A549 (cell line): ENCODE measurements around the gene DIO3. TPM values are rescaled to one million over a fixed set of nuclear protein-coding genes. Genes with fewer than 3 reads are reported as not detected.
A peak's percentile ranks its signal among the peaks of the same experiment; 100 is the strongest.

ENCODE experiments used
- ATAC-seq, 2 experiments: fragments of 200-7000 bp in 1 of 2; fragments of >200 bp in 1 of 2; cut with Nextera tagmentation in 1 of 2; cut with Tn5 transposase in 1 of 2; 3 replicates each; pipeline versions ENCODE4 v1.8.0 to v1.9.1; 2018 to 2020; ENCODE audit warnings: mild to moderate bottlenecking in 1 of 2, moderate library complexity in 1 of 2
- CTCF ChIA-PET: fragments of 300-600 bp; sonication (Branson Sonifier 250); formaldehyde crosslinking; extraction: SDS; loops from one replicate; lab custom pipeline; 2021; ENCODE audit warnings: antibody characterized with exemption, inconsistent platforms; lab: Yijun Ruan, JAX
- POLR2A ChIA-PET: fragments of 350-600 bp; formaldehyde crosslinking; extraction: SDS; loops from one replicate; lab custom pipeline; 2021; ENCODE audit warnings: antibody characterized with exemption, inconsistent platforms; lab: Yijun Ruan, JAX
- DNase-seq, 2 experiments: peaks; one replicate each; pipeline versions ENCODE4 v3.0.0 to v3.0.0-alpha.2; 2011 to 2016; ENCODE audit warnings: low read depth in 1 of 2, low spot score in 1 of 2
- FAIRE-seq: peaks from 2 replicates; lab custom pipeline; 2011; peaks lifted over from hg19 to GRCh38; lab: Jason Lieb, UNC
- H3K27ac ChIP-seq, 2 experiments: fragments of >200 bp; sonication (Bioruptor Twin); formaldehyde crosslinking; 3 replicates each; pipeline ENCODE4 v1.5.1; 2016 to 2017
- H3K4me1 ChIP-seq: fragments of >200 bp; sonication (Bioruptor Twin); formaldehyde crosslinking; 3 replicates; pipeline ENCODE4 v1.6.1; 2016
- H3K4me2 ChIP-seq: fragments of >200 bp; sonication (Bioruptor Twin); formaldehyde crosslinking; 3 replicates; pipeline ENCODE4 v1.6.1; 2016
- H3K4me3 ChIP-seq: fragments of >200 bp; sonication (Bioruptor Twin); formaldehyde crosslinking; 3 replicates; pipeline ENCODE4 v1.5.1; 2016
- H3K9me3 ChIP-seq: fragments of >200 bp; sonication (Bioruptor Twin); formaldehyde crosslinking; 3 replicates; pipeline ENCODE4 v1.6.1; 2016
- BHLHE40 ChIP-seq: IDR thresholded peaks from 2 replicates; pipeline ENCODE4 v1.6.1; 2012; ENCODE audit warnings: low read depth, low read length, inconsistent platforms
- CBX2 ChIP-seq: fragments of 200-600 bp; sonication (generic); IDR thresholded peaks from 2 replicates; pipeline ENCODE4 v1.6.1; 2016; ENCODE audit warnings: low read depth, mild to moderate bottlenecking, borderline replicate concordance
- CEBPB ChIP-seq, 2 experiments: fragments of >200 bp in 1 of 2; sonication (Bioruptor Twin) in 1 of 2; formaldehyde crosslinking in 1 of 2; IDR thresholded peaks; 2 replicates each; pipeline ENCODE4 v1.6.1; 2012 to 2016
- CHD4 ChIP-seq: fragments of 200-600 bp; sonication (generic); IDR thresholded peaks from 2 replicates; pipeline ENCODE4 v1.6.1; 2016; ENCODE audit warnings: antibody characterized with exemption, mild to moderate bottlenecking, borderline replicate concordance
- EHMT2 ChIP-seq: fragments of 200-600 bp; sonication (generic); IDR thresholded peaks from 2 replicates; pipeline ENCODE4 v1.6.1; 2016; ENCODE audit warnings: antibody characterized with exemption, low read depth, mild to moderate bottlenecking, moderate library complexity
- EP300 ChIP-seq, 2 experiments: fragments of >200 bp; sonication (Bioruptor Twin); formaldehyde crosslinking; IDR thresholded peaks; 2 replicates in 1 of 2; 3 replicates in 1 of 2; pipeline ENCODE4 v1.6.1; 2016 to 2017
- FOSB ChIP-seq: fragments of 250-450 bp; sonication (Bioruptor Pico); IDR thresholded peaks from 2 replicates; pipeline ENCODE4 v1.5.0; 2020; ENCODE audit warnings: mild to moderate bottlenecking, moderate library complexity
- FOSL2 ChIP-seq, 2 experiments: fragments of 450-650 bp in 1 of 2; fragments of >200 bp in 1 of 2; sonication (Bioruptor Twin) in 1 of 2; formaldehyde crosslinking; IDR thresholded peaks; 2 replicates each; pipeline versions ENCODE4 v1.5.0 to v1.6.1; 2016 to 2020; ENCODE audit warnings: mild to moderate bottlenecking in 1 of 2, moderate library complexity in 1 of 2
- GATA3 ChIP-seq: IDR thresholded peaks from 2 replicates; pipeline ENCODE4 v1.6.1; 2012; ENCODE audit warnings: borderline replicate concordance
- HDAC2 ChIP-seq: fragments of 200-600 bp; sonication (generic); IDR thresholded peaks from 2 replicates; pipeline ENCODE4 v1.6.1; 2016
- HEYL ChIP-seq: fragments of 250-450 bp; sonication (Bioruptor Pico); IDR thresholded peaks from 2 replicates; pipeline ENCODE4 v1.8.0; 2021; ENCODE audit warnings: mild to moderate bottlenecking, moderate library complexity
- MAFK ChIP-seq: fragments of 450-650 bp; IDR thresholded peaks from 2 replicates; pipeline ENCODE4 v1.6.1; 2014; ENCODE audit not compliant: partially characterized antibody
- MYC ChIP-seq: IDR thresholded peaks from 2 replicates; pipeline ENCODE4 v1.6.1; 2012; ENCODE audit warnings: mild to moderate bottlenecking, inconsistent platforms, low read length, improper control_type of control experiment, borderline replicate concordance
- NFE2L2 ChIP-seq: fragments of 150-350 bp; conservative IDR thresholded peaks from 2 replicates; pipeline ENCODE4 v1.6.1; 2014; ENCODE audit warnings: low read length
- NPAS2 ChIP-seq: fragments of 250-450 bp; sonication (Bioruptor Pico); IDR thresholded peaks from 2 replicates; pipeline ENCODE4 v1.8.0; 2022; ENCODE audit warnings: mild to moderate bottlenecking, moderate library complexity, borderline replicate concordance
- RAD21 ChIP-seq, 2 experiments: fragments of >200 bp in 1 of 2; sonication (Bioruptor Twin) in 1 of 2; formaldehyde crosslinking in 1 of 2; IDR thresholded peaks in 1 of 2; conservative IDR thresholded peaks in 1 of 2; 2 replicates in 1 of 2; 3 replicates in 1 of 2; pipeline ENCODE4 v1.6.1; 2012 to 2018; ENCODE audit warnings: inconsistent platforms in 1 of 2
- RARB ChIP-seq: fragments of 250-450 bp; sonication (Bioruptor Pico); IDR thresholded peaks from 2 replicates; pipeline ENCODE4 v1.8.0; 2021; ENCODE audit warnings: mild to moderate bottlenecking, moderate library complexity
- SMC3 ChIP-seq: fragments of >200 bp; sonication (Bioruptor Twin); formaldehyde crosslinking; IDR thresholded peaks from 3 replicates; pipeline ENCODE4 v1.6.1; 2018; ENCODE audit warnings: inconsistent platforms
- SREBF2 ChIP-seq: fragments of 450-650 bp; IDR thresholded peaks from 2 replicates; pipeline ENCODE4 v1.6.1; 2014; ENCODE audit warnings: mild to moderate bottlenecking, moderate library complexity
- ZNF302 ChIP-seq: fragments of 250-450 bp; sonication (Bioruptor Pico); IDR thresholded peaks from 2 replicates; pipeline ENCODE4 v1.9.0; 2021; ENCODE audit warnings: inconsistent platforms, mild to moderate bottlenecking, moderate library complexity
- ZSCAN20 ChIP-seq: fragments of 250-450 bp; sonication (Bioruptor Pico); IDR thresholded peaks from 2 replicates; pipeline ENCODE4 v1.8.0; 2022; ENCODE audit warnings: mild to moderate bottlenecking, moderate library complexity
- WGBS: methylation state at CpG from one replicate; pipeline ENCODE4 v1.1.6; 2017; ENCODE audit errors: missing lambda C conversion rate; 5-methylcytosine and 5-hydroxymethylcytosine counted together
- polyA plus RNA-seq, 4 experiments: library from polyadenylated mRNA; depleted of rRNA in 3 of 4; stranded (reverse); fragments of >200 nt; fragmentation: RNase III in 1 of 4; extraction: RNeasy Plus Mini Kit Qiagen cat#74134 plus additional on column Dnase treatment in 1 of 4; gene quantifications; 2 replicates in 3 of 4; 3 replicates in 1 of 4; pipeline ENCODE4 v1.2.3, GENCODE V29; 2011 to 2017
- TF ChIP-seq, protein P1 (sequence below): fragments of 450-650 bp; IDR thresholded peaks from 2 replicates; pipeline ENCODE4 v1.6.1; 2014; ENCODE audit warnings: antibody characterized with exemption
- TF ChIP-seq, protein P2 (sequence below): IDR thresholded peaks from 2 replicates; pipeline ENCODE4 v1.6.1; 2012; ENCODE audit warnings: low read depth, borderline replicate concordance
- TF ChIP-seq, protein P3 (sequence below): IDR thresholded peaks from 2 replicates; pipeline ENCODE4 v1.6.1; 2012
- TF ChIP-seq, protein P4 (sequence below): fragments of 250-450 bp; sonication (Bioruptor Pico); IDR thresholded peaks from 2 replicates; pipeline ENCODE4 v1.5.0; 2021; ENCODE audit warnings: mild to moderate bottlenecking, moderate library complexity, borderline replicate concordance

DIO3 gene
- polyA plus RNA-seq, 2 of the 4 experiments (the other 2 are of a cell fraction): 0.04 to 0.09 TPM

DNA sequence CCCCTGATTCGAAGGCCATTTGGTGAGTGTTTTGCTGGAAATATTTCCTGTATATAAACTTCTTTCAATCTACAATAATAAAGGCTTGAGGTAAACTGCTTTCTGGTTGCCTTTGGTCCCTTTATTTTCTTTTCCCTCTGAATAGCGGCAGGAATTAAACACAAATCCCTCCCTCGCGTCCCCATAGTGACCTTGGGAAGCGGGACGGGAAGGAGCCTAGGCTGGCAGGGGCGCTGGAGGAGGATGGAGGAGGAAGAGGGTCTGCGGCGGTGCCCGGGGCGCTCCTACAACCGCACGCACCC lies 2.0 kb downstream of the DIO3 start:
- peak overlapping the region; percentile 88 for H3K4me2 ChIP-seq
- TF ChIP-seq CEBPB (IDR thresholded peaks at IDR 0.05) (no peak), HEYL (CRISPR knock-in tag) (no peak), EHMT2 (no peak), HDAC2 (no peak), ZNF302 (CRISPR knock-in tag) (no peak), EP300 (IDR thresholded peaks at IDR 0.05) (no peak), BHLHE40 (no peak)
- TF ChIP-seq, protein P1, sequence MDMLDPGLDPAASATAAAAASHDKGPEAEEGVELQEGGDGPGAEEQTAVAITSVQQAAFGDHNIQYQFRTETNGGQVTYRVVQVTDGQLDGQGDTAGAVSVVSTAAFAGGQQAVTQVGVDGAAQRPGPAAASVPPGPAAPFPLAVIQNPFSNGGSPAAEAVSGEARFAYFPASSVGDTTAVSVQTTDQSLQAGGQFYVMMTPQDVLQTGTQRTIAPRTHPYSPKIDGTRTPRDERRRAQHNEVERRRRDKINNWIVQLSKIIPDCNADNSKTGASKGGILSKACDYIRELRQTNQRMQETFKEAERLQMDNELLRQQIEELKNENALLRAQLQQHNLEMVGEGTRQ: no peak
- TF ChIP-seq, all 56 proteins: peak for 0
- Histone ChIP-seq H3K9me3 (peaks cover 12% of the 10 kb centered on the region; the same call in 2 of the 3 replicates), H3K4me1 (peaks cover 3% of the 10 kb centered on the region), H3K4me3 (peak overlapping the region; percentile 58), H3K27ac (peak overlapping the region in 1 of 2 experiments; percentile 89; a peak in 4 of 6 replicates)
- no peak for DNase-seq
- no peak for FAIRE-seq
- POLR2A ChIA-PET: interaction anchor here (2.4 kb wide), 1 partner anchor 88 kb away, joined by 11 read pairs; no protein-coding TSS in a partner anchor
- CTCF ChIA-PET: interaction anchor here (0.8 to 3.0 kb wide), 3 partner anchors 64 to 491 kb away, joined by 3 to 8 read pairs (median 4); no protein-coding TSS in a partner anchor
- 56% methylated on average over 13 of the region's 13 CpGs for WGBS
- ATAC-seq: no peak

DNA sequence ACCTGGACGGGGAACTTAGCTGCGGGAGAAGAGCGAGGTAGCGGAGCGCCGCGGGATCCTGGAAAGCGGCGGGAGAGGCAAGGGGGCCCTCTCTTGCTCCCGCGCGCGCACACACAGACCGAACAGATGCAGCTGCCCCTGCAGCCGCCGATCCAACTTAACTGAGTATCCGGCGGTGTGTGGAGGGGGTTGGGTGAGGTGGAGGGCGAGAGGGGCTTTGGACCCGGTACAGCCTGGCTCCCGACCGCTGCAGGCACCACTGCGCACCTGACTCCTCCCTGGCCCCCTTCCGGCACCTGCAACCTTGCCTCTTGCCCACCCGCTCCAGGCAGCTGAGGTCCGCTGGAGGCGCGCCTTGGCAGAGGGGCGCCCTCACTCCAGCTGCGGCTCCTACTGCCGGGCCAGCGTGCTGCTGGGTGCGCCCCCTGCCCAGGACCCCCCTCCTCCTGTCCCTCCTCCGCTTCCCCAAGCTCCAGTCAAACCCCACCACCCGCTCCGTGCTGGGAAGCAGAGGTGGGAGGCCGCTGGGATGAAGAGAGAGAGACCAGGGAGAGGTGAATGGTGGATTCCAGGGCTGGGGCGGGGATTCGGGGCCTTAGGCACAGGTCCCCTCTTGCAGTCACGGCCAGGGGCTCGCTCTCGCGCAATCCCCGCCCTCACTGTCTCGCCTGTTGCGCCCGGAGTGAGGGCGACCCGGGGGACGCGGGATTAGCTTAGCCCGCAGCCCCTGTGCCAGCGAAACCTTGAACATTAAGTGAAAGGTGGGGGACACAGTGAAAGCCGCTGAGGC lies 2.6 kb downstream of the DIO3 start:
- Histone ChIP-seq H3K4me2 (peak overlapping the region; percentile 88), H3K4me1 (no peaks in the 10 kb centered on the region), H3K4me3 (peak overlapping the region; percentile 58), H3K27ac (peak overlapping the region; percentile 74 to 89), H3K9me3 (peaks cover 12% of the 10 kb centered on the region; the same call in 2 of the 3 replicates)
- no peak for TF ChIP-seq FOSL2 (IDR thresholded peaks at IDR 0.05)
- no peak for TF ChIP-seq FOSL2 (CRISPR knock-in tag; IDR thresholded peaks at IDR 0.05)
- TF ChIP-seq HEYL (CRISPR knock-in tag): no peak
- no peak for TF ChIP-seq CBX2
- no peak for TF ChIP-seq SREBF2
- no peak for TF ChIP-seq RARB (CRISPR knock-in tag)
- DNase-seq (peak in 1 of 2 experiments; percentile 37), ATAC-seq (peak; percentile 37 to 77; a peak in 5 of 6 replicates), FAIRE-seq (no peak)
- POLR2A ChIA-PET: interaction anchor here (2.0 to 2.4 kb wide), 2 partner anchors 83 to 88 kb away, joined by 9 to 11 read pairs; no protein-coding TSS in a partner anchor
- CTCF ChIA-PET: interaction anchor here (0.8 to 3.0 kb wide), 4 partner anchors 63 to 86 kb away, joined by 4 to 8 read pairs (median 4); no protein-coding TSS in a partner anchor
- 37% methylated on average over 46 of the region's 54 CpGs for WGBS

DNA sequence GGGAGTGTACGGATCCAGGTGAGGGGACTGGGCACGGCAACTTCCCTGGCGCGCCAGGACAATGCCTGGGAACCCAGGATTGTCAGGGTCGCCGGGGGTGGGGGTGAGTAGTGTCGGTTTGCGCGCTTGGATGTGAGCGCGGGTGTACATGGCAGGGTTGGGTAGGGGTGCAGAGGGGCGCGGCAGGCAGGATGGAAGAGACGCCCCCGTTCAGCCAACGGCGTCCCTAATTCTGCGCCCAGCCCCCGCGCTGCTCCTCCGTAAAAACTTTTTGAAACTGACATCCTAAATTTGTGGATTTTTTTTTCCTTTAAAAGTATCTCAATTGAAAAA lies 3.1 kb downstream of the DIO3 start:
- CTCF ChIA-PET: interaction anchor here (0.8 to 3.0 kb wide), 5 partner anchors 16 to 87 kb away, joined by 3 to 8 read pairs (median 4); no protein-coding TSS in a partner anchor
- Histone ChIP-seq H3K9me3 (peaks cover 12% of the 10 kb centered on the region; the same call in 2 of the 3 replicates), H3K27ac (peak overlapping the region; percentile 74 to 89)
- POLR2A ChIA-PET: interaction anchor here (1.3 to 2.4 kb wide), 3 partner anchors 84 to 89 kb away, joined by 6 to 11 read pairs (median 9); no protein-coding TSS in a partner anchor
- TF ChIP-seq BHLHE40 (no peak), EHMT2 (no peak), NPAS2 (no peak), FOSL2 (IDR thresholded peaks at IDR 0.05) (no peak), FOSL2 (CRISPR knock-in tag; IDR thresholded peaks at IDR 0.05) (no peak), MAFK (no peak), GATA3 (no peak), SMC3 (no peak), ZNF302 (CRISPR knock-in tag) (no peak), FOSB (no peak), RAD21 (conservative IDR thresholded peaks at IDR 0.05 in 1 of 2, IDR thresholded peaks at IDR 0.05 in 1 of 2) (no peak), NFE2L2 (no peak), ZSCAN20 (no peak), CHD4 (no peak), MYC (no peak)
- TF ChIP-seq, protein P2, sequence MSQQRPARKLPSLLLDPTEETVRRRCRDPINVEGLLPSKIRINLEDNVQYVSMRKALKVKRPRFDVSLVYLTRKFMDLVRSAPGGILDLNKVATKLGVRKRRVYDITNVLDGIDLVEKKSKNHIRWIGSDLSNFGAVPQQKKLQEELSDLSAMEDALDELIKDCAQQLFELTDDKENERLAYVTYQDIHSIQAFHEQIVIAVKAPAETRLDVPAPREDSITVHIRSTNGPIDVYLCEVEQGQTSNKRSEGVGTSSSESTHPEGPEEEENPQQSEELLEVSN: no peak
- TF ChIP-seq, protein P3, sequence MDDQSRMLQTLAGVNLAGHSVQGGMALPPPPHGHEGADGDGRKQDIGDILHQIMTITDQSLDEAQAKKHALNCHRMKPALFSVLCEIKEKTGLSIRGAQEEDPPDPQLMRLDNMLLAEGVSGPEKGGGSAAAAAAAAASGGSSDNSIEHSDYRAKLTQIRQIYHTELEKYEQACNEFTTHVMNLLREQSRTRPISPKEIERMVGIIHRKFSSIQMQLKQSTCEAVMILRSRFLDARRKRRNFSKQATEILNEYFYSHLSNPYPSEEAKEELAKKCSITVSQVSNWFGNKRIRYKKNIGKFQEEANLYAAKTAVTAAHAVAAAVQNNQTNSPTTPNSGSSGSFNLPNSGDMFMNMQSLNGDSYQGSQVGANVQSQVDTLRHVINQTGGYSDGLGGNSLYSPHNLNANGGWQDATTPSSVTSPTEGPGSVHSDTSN: no peak
- TF ChIP-seq, protein P4, sequence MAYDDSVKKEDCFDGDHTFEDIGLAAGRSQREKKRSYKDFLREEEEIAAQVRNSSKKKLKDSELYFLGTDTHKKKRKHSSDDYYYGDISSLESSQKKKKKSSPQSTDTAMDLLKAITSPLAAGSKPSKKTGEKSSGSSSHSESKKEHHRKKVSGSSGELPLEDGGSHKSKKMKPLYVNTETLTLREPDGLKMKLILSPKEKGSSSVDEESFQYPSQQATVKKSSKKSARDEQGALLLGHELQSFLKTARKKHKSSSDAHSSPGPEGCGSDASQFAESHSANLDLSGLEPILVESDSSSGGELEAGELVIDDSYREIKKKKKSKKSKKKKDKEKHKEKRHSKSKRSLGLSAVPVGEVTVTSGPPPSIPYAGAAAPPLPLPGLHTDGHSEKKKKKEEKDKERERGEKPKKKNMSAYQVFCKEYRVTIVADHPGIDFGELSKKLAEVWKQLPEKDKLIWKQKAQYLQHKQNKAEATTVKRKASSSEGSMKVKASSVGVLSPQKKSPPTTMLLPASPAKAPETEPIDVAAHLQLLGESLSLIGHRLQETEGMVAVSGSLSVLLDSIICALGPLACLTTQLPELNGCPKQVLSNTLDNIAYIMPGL (CRISPR knock-in tag): no peak
- TF ChIP-seq, all 56 proteins: peak for 0
- H3K4me3 ChIP-seq: peak overlapping the region; percentile 58
- FAIRE-seq (no peak), DNase-seq (no peak), ATAC-seq (peak; percentile 30 to 58; a peak in 4 of 6 replicates)
- no peaks in the 10 kb centered on the region for H3K4me1 ChIP-seq
- peak overlapping the region; percentile 88 for H3K4me2 ChIP-seq
- under 1% methylated on average over 16 of the region's 21 CpGs for WGBS
